GM21825 (cell line): Measurements from ENCODE around the gene TP53AIP1.
"Not testable (repeated sequence)": the region's sequence is repeated elsewhere in the genome, so short reads cannot be mapped to it uniquely, and the experiment has no call there.

Source experiments
- ATAC-seq: cut with Tn5 transposase; IDR thresholded peaks from one replicate; pipeline ENCODE4 v1.9.1; 2021; ENCODE audit warnings: mild to moderate bottlenecking, moderate library complexity; ENCODE audit not compliant: unreplicated experiment

The TP53AIP1 gene

GRCh38 chr11:128926437-128927107 lies 16.1 kb downstream of the TP53AIP1 start:
- no peak for ATAC-seq

DNA sequence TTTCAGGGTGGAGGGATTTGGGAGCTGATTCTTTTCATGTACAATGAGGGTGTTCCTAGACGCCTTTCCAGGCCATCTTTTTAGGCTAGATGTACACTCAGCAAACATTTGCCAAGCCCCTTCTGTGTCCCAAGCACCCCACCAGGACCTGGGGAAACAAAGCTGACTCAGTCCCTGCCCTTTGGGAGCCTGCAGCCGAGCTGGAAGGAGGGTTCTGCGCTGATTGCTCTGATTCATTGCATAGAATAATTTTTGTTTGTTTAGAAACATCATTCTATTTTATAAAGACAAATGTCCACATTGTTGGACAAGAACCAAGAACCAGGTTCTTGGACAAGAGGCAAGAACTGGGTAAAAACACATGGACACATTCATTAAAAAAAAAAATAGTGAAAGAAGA lies 16.7 kb downstream of the TP53AIP1 start:
- ATAC-seq, result no peak

DNA sequence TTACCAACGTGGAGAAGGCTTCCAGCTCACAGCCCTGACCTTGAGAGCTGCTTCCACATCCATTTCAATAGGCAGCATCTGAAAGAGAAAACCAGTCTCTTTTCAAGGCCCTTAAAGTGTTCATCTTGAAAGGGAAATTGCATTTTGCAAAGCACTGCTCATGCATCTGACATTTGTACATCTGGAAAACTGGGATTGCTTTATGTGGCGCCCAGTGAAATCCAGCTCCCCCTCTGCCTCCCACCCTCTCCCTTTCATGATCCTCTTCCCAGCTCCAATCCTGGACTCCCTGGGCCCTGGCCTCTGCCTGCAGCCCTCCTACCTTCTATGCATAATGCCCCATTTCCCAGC lies 17.4 kb downstream of the TP53AIP1 start:
- no peak for ATAC-seq

GRCh38 chr11:128924510-128925249 lies 18.0 kb downstream of the TP53AIP1 start:
- ATAC-seq, result no peak

GRCh38 chr11:128924104-128924503 lies 18.6 kb downstream of the TP53AIP1 start:
- no peak for ATAC-seq

- ATAC-seq, result no peak
Measured at GRCh38 chr11:128921793-128922192, 20.9 kb downstream of the TP53AIP1 start.

- no peak for ATAC-seq
Measured at GRCh38 chr11:128920666-128921065, 22.0 kb downstream of the TP53AIP1 start.

DNA sequence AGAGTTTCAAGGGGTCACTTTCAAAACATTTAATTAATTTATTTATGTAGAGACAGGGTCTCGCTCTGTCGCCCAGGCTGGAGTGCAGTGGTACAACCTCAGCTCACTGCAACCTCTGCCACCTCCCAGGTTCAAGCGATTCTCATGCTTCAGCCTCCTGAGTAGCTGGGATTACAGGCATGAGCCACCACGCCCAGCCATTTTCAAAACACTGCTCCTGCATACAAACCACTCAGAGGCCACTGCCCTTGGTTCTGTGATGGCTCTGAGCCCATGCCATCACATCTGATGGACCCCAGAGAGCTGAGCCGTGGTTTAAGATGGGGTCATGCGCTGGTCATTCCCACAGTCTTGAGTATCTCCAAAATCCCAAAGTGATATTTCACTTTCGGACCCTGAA lies 23.0 kb downstream of the TP53AIP1 start:
- ATAC-seq, result not testable (repeated sequence)

GRCh38 chr11:128919216-128919615 lies 23.5 kb downstream of the TP53AIP1 start:
- no peak for ATAC-seq

DNA sequence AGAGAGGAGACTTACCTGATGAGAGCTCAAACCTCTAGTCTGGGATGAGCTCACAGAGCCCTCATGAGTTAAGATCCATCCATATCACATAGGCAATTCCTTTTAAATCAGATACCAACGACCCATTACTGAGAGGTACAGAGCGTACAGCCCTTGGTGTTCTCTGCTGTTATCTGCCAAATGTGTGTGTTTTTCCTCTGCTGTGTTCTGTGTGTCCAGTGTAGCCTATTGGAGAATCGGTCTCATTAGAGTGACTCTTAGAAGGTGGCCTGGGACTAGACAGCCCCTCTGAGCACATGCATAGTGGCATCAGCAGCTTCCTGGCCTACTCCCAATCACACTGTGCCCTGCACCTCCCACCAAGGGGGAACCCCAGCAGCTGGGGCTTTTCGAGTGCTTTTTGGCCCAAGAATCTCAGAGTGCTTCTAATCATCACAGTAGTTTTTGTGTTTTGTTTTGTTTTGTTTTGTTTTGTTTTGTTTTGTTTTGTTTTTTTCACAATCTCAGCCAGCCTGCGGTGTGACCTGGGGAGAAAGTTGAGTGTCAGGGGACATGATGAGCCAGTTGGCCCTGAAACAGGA lies 25.4 kb downstream of the TP53AIP1 start:
- no peak for ATAC-seq

DNA sequence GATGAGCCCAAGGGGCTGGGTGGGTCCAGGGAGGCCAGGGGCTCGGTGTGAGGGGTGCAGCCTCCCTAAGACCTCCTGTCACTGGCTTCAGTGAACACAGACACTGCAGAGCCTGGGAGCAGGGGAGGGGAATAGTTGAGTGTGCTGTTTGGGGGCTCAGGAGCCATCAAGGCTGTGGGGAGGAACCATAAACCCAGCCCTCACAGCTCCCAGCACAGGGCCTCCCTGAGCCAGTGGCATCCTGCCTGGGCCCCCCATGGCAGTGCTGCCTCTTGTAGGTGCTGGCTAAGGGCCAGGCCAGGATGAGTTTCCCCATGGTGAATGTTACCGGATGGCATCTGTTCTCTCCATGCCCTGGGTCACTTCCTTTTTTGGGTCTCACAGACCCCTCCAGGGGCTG lies 26.0 kb downstream of the TP53AIP1 start:
- ATAC-seq, result no peak

- no peak for ATAC-seq
Measured at GRCh38 chr11:128916037-128916572, 26.6 kb downstream of the TP53AIP1 start.

- no peak for ATAC-seq
Measured at GRCh38 chr11:128915149-128915521, 27.5 kb downstream of the TP53AIP1 start.

- no peak for ATAC-seq
Measured at GRCh38 chr11:128914216-128915148, 28.2 kb downstream of the TP53AIP1 start.

DNA sequence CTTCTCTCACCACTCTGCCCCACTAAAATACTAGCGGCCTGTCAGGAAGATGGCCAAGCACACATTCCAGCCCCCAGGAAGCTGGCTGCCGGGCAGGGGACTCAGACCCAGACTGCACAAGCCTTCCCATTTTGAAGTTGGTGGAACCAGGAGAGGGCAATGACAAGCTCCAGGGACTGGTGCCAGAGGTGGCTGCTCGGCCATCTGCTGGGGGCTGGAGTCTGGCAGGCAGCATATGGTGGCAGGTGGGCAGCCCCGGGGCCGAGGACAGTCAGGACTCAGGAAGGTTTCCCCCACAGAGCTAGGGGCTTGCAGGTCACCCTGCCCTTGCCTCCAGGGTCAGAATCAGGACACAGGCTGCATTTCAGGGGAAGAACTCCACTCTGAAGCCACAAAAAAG lies 28.9 kb downstream of the TP53AIP1 start:
- no peak for ATAC-seq

DNA sequence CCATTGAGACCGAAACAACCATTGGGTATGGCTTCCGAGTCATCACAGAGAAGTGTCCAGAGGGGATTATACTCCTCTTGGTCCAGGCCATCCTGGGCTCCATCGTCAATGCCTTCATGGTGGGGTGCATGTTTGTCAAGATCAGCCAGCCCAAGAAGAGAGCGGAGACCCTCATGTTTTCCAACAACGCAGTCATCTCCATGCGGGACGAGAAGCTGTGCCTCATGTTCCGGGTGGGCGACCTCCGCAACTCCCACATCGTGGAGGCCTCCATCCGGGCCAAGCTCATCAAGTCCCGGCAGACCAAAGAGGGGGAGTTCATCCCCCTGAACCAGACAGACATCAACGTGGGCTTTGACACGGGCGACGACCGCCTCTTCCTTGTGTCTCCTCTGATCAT lies 31.0 kb downstream of the TP53AIP1 start:
- ATAC-seq, result no peak

DNA sequence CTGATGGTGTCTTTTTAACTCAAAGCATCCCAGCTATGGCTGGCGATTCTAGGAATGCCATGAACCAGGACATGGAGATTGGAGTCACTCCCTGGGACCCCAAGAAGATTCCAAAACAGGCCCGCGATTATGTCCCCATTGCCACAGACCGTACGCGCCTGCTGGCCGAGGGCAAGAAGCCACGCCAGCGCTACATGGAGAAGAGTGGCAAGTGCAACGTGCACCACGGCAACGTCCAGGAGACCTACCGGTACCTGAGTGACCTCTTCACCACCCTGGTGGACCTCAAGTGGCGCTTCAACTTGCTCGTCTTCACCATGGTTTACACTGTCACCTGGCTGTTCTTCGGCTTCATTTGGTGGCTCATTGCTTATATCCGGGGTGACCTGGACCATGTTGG lies 31.4 kb downstream of the TP53AIP1 start:
- no peak for ATAC-seq

GRCh38 chr11:128910576-128910975 lies 32.1 kb downstream of the TP53AIP1 start:
- no peak for ATAC-seq

DNA sequence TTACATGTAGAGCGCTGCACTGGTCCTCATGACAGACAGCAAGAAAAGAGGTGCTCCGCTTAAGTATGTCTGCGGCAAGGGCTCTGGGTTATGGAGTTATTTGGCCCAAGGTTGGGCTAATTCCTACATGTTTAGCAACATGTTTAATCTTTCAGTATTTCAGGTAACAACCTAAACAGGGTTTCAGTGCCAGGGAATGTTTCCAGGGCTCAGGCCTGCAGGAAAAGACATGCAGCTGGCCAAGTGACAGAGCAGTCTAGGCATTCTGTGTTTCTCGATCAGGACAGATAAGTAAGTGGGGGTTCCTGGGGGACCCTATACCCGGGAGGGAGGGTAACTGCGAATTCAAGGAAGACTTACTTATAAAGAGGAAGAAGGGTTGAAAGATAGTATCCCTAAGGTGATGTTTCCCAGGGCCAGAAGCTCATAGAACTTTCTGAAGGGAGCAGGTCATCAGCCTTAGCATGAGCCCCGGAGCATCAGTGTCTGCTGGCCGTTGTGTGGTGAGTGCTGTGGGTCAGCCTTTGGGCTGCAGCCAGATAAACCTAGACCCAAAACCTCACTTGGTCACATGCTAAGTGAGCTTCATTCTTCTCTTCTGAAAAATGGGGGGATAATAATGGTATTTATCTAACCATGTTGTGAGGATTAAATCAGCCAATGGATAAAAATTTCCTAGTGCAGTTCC lies 33.1 kb downstream of the TP53AIP1 start:
- no peak for ATAC-seq
